Measurements from ENCODE around the gene MECP2.

DNA sequence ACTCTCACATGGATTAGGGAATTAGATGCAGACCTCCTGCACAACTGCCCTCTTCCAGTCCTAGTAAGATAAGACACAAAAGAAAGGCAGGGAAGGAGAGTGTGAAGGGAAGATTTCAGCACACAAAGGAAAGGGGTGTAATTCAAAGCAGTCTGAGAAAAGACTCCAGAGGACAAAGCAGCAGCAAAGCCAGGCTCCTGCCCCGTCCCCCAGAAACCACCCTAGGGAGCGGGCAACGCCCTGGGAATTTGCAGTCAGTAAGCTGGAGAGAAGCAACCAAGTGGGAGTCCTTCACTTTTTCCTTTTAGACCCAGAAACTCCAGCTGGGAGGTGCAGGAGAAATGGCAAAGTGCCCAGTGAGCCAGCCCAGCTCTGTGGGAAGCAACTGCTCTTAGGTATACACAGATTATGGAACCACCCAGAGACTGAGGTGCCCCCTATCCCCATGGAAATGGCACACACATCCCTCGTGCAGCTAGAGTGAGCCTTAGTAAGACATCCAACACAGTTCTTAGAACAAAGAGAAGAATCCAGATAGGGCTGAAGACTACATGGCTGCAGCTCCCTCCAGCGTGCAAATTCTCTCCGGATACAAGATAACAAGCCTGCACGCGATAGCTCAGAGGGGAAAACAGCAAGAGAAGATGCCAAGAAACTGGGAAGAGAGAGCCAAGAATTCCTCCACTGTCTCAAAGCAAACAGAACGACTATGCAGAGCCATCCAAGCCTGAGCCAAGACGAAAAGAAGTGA lies 51.3 kb downstream of the MECP2 start:
- TF ChIP-seq, protein P1, sequence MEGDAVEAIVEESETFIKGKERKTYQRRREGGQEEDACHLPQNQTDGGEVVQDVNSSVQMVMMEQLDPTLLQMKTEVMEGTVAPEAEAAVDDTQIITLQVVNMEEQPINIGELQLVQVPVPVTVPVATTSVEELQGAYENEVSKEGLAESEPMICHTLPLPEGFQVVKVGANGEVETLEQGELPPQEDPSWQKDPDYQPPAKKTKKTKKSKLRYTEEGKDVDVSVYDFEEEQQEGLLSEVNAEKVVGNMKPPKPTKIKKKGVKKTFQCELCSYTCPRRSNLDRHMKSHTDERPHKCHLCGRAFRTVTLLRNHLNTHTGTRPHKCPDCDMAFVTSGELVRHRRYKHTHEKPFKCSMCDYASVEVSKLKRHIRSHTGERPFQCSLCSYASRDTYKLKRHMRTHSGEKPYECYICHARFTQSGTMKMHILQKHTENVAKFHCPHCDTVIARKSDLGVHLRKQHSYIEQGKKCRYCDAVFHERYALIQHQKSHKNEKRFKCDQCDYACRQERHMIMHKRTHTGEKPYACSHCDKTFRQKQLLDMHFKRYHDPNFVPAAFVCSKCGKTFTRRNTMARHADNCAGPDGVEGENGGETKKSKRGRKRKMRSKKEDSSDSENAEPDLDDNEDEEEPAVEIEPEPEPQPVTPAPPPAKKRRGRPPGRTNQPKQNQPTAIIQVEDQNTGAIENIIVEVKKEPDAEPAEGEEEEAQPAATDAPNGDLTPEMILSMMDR (IDR thresholded peaks at IDR 0.05), result peak in 1 of 3 experiments; percentile 10
- no peak for TF ChIP-seq EP300 (IDR thresholded peaks at IDR 0.05)
- peak; percentile 25 to 27 for TF ChIP-seq POLR2AphosphoS5 (IDR thresholded peaks at IDR 0.05)

Data from esophagus muscularis mucosa (tissue), 4 donors.